Posterior cingulate gyrus (tissue), 11 donors: ENCODE results near the gene ABCC1.

Experiments
- DNase-seq, 10 donors: peaks; one replicate each; pipeline versions ENCODE4 v3.0.0 to v3.0.0-alpha.2; 2020 to 2021; ENCODE audit warnings: mixed read lengths in 3 of 10
- intact Hi-C: fragments of 100-400 bp; cut with DNase I; formaldehyde crosslinking; loops from one replicate; pipeline ENCODE4 v1.15.1; 2023

Gene ABCC1

GRCh38 chr16:16036359-16036792 is 87.0 kb downstream of the ABCC1 start:
- DNase-seq = no peak
- intact Hi-C loops = no loop called here

- peak in 1 of 10 donors; percentile 34 for DNase-seq
- intact Hi-C loops = no loop called here
These were observed 88.1 kb downstream of the ABCC1 start for GRCh38 chr16:16037521-16037920.

- intact Hi-C loops = no loop called here
- DNase-seq = no peak
These were observed 88.6 kb downstream of the ABCC1 start for GRCh38 chr16:16037970-16038369.

GRCh38 chr16:16038950-16039349 is 89.5 kb downstream of the ABCC1 start:
- DNase-seq = no peak
- intact Hi-C loops = no loop called here

GRCh38 chr16:16041196-16041892 is 91.9 kb downstream of the ABCC1 start:
- intact Hi-C loops = no loop called here

GRCh38 chr16:16042076-16042475 is 92.7 kb downstream of the ABCC1 start:
- peak in 4 of 10 donors; percentile 25 to 69 (median 36) for DNase-seq
- intact Hi-C loops = no loop called here

More at GRCh38 chr16:16041196-16041892, 91.9 kb downstream of the ABCC1 start:
- DNase-seq = no peak

- intact Hi-C loops = no loop called here
- no peak for DNase-seq
These were observed 95.9 kb downstream of the ABCC1 start for GRCh38 chr16:16045296-16045695.

- DNase-seq = peak in 1 of 10 donors; percentile 22
- intact Hi-C loops = no loop called here
These were observed 96.5 kb downstream of the ABCC1 start for GRCh38 chr16:16045879-16046278.

- intact Hi-C loops = no loop called here
- DNase-seq = peak in 1 of 10 donors; percentile 15
These were observed 98.3 kb downstream of the ABCC1 start for GRCh38 chr16:16047761-16048160.

GRCh38 chr16:16048904-16049582 is 99.6 kb downstream of the ABCC1 start:
- intact Hi-C loops = no loop called here
- DNase-seq = peak in 1 of 10 donors; percentile 36

GRCh38 chr16:16050106-16050505 is 100.7 kb downstream of the ABCC1 start:
- DNase-seq = peak in 1 of 10 donors; percentile 31
- intact Hi-C loops = no loop called here

GRCh38 chr16:16051132-16051531 is 101.7 kb downstream of the ABCC1 start:
- no peak for DNase-seq

GRCh38 chr16:16052916-16053315 is 103.5 kb downstream of the ABCC1 start:
- intact Hi-C loops = no loop called here

More at GRCh38 chr16:16051132-16051531, 101.7 kb downstream of the ABCC1 start:
- intact Hi-C loops = no loop called here

GRCh38 chr16:16057102-16057501 is 107.7 kb downstream of the ABCC1 start:
- no peak for DNase-seq
- intact Hi-C loops = no loop called here

More at GRCh38 chr16:16052916-16053315, 103.5 kb downstream of the ABCC1 start:
- peak in 1 of 10 donors; percentile 62 for DNase-seq

GRCh38 chr16:16059160-16059559 is 109.7 kb downstream of the ABCC1 start:
- no peak for DNase-seq
- intact Hi-C loops = no loop called here

- intact Hi-C loops = no loop called here
- DNase-seq = peak in 1 of 10 donors; percentile 32
These were observed 110.6 kb downstream of the ABCC1 start for GRCh38 chr16:16059895-16060590.

GRCh38 chr16:16062023-16062937 is 112.9 kb downstream of the ABCC1 start:
- intact Hi-C loops = no loop called here

GRCh38 chr16:16063683-16064082 is 114.3 kb downstream of the ABCC1 start:
- intact Hi-C loops = no loop called here
- no peak for DNase-seq

More at GRCh38 chr16:16062023-16062937, 112.9 kb downstream of the ABCC1 start:
- DNase-seq = peak in 1 of 10 donors; percentile 17

GRCh38 chr16:16064874-16065384 is 115.5 kb downstream of the ABCC1 start:
- intact Hi-C loops = no loop called here
- peak in 1 of 10 donors; percentile 44 for DNase-seq

- DNase-seq = peak in 1 of 10 donors; percentile 77
- intact Hi-C loops = no loop called here
These were observed 117.7 kb downstream of the ABCC1 start for GRCh38 chr16:16067127-16067526.
